HEK293 (cell line): ENCODE data around the gene HSD17B4.
"Not testable (repeated sequence)": the region's sequence is repeated elsewhere in the genome, so short reads cannot be mapped to it uniquely, and the experiment has no call there.

Experiments
- CTCF ChIA-PET: fragments of 350-600 bp; formaldehyde crosslinking; extraction: SDS; loops from one replicate; lab custom pipeline; 2021; ENCODE audit warnings: antibody characterized with exemption; lab: Yijun Ruan, JAX
- POLR2A ChIA-PET: fragments of 300-600 bp; formaldehyde crosslinking; extraction: SDS; loops from one replicate; lab custom pipeline; 2020; ENCODE audit warnings: antibody characterized with exemption, inconsistent platforms; lab: Yijun Ruan, JAX
- H3K27ac ChIP-seq: fragments of 200-500 bp; sonication (Bioruptor generic); 2 replicates; pipeline ENCODE4 v1.5.1; 2014; ENCODE audit warnings: low read depth, low read length, control low read depth, inconsistent platforms; ENCODE audit errors: extremely low read depth
- H3K36me3 ChIP-seq, 2 experiments: fragments of 200-500 bp in 1 of 2; sonication (Bioruptor generic) in 1 of 2; 1 replicate in 1 of 2; 2 replicates in 1 of 2; pipeline ENCODE4 v1.5.1; 2014 to 2017; ENCODE audit warnings: inconsistent platforms in 2 of 2, low read length in 2 of 2; ENCODE audit not compliant: control insufficient read depth in 2 of 2, insufficient read depth in 1 of 2
- H3K4me1 ChIP-seq: fragments of 200-500 bp; sonication (Bioruptor generic); 2 replicates; pipeline ENCODE4 v1.5.1; 2014; ENCODE audit warnings: mild to moderate bottlenecking, low read length, inconsistent platforms; ENCODE audit not compliant: control insufficient read depth, insufficient read depth
- H3K4me3 ChIP-seq: 2 replicates; pipeline ENCODE4 v1.5.1; 2011; ENCODE audit warnings: low read depth, mild to moderate bottlenecking, control low read depth, low read length, moderate library complexity
- H3K9me3 ChIP-seq: fragments of 200-500 bp; sonication (Bioruptor generic); 2 replicates; pipeline ENCODE4 v1.5.1; 2014; ENCODE audit warnings: low read depth, low read length, inconsistent platforms; ENCODE audit not compliant: control insufficient read depth, insufficient read depth
- ATF2 ChIP-seq: fragments of 450-650 bp; formaldehyde crosslinking; IDR thresholded peaks from 2 replicates; pipeline ENCODE4 v1.5.1; 2016; ENCODE audit warnings: missing biosample characterization, missing genetic modification characterization, low read depth
- GLIS1 ChIP-seq: fragments of 450-650 bp; formaldehyde crosslinking; IDR thresholded peaks from 2 replicates; pipeline ENCODE4 v1.5.1; 2016; ENCODE audit warnings: missing biosample characterization, missing genetic modification characterization
- SP2 ChIP-seq: fragments of 450-650 bp; formaldehyde crosslinking; IDR thresholded peaks from 2 replicates; pipeline ENCODE4 v1.5.1; 2016; ENCODE audit warnings: missing biosample characterization, missing genetic modification characterization
- SP7 ChIP-seq: fragments of 450-650 bp; formaldehyde crosslinking; IDR thresholded peaks from 2 replicates; pipeline ENCODE4 v1.5.1; 2016; ENCODE audit warnings: missing biosample characterization, missing genetic modification characterization
- WT1 ChIP-seq: fragments of 450-650 bp; formaldehyde crosslinking; IDR thresholded peaks from 2 replicates; pipeline ENCODE4 v1.5.1; 2016; ENCODE audit warnings: missing biosample characterization, missing genetic modification characterization
- YY2 ChIP-seq: fragments of 450-650 bp; formaldehyde crosslinking; IDR thresholded peaks from 2 replicates; pipeline ENCODE4 v1.5.1; 2016; ENCODE audit warnings: missing biosample characterization, missing genetic modification characterization
- ZNF10 ChIP-seq: fragments of 450-650 bp; formaldehyde crosslinking; IDR thresholded peaks from 2 replicates; pipeline ENCODE4 v1.5.1; 2017; ENCODE audit warnings: missing biosample characterization, missing genetic modification characterization
- ZNF239 ChIP-seq: fragments of 450-650 bp; formaldehyde crosslinking; IDR thresholded peaks from 2 replicates; pipeline ENCODE4 v1.5.1; 2016; ENCODE audit warnings: missing biosample characterization, missing genetic modification characterization
- ZNF354C ChIP-seq: fragments of 450-650 bp; formaldehyde crosslinking; IDR thresholded peaks from 2 replicates; pipeline ENCODE4 v1.5.1; 2016; ENCODE audit warnings: missing biosample characterization, missing genetic modification characterization, low read depth, borderline replicate concordance
- ZNF394 ChIP-seq: fragments of 450-650 bp; formaldehyde crosslinking; IDR thresholded peaks from 2 replicates; pipeline ENCODE4 v1.5.1; 2016; ENCODE audit warnings: missing biosample characterization, missing genetic modification characterization, mild to moderate bottlenecking, moderate library complexity, borderline replicate concordance
- ZNF585B ChIP-seq: fragments of 450-650 bp; formaldehyde crosslinking; IDR thresholded peaks from 2 replicates; pipeline ENCODE4 v1.5.1; 2016; ENCODE audit warnings: missing biosample characterization, missing genetic modification characterization
- ZNF629 ChIP-seq: fragments of 450-650 bp; formaldehyde crosslinking; IDR thresholded peaks from 2 replicates; pipeline ENCODE4 v1.5.1; 2017; ENCODE audit warnings: missing biosample characterization, missing genetic modification characterization
- ZNF660 ChIP-seq: fragments of 450-650 bp; IDR thresholded peaks from 2 replicates; pipeline ENCODE4 v1.5.1; 2018; ENCODE audit warnings: missing biosample characterization, mild to moderate bottlenecking, missing genetic modification characterization
- ZNF843 ChIP-seq: fragments of 450-650 bp; formaldehyde crosslinking; IDR thresholded peaks from 2 replicates; pipeline ENCODE4 v1.5.1; 2016; ENCODE audit warnings: missing biosample characterization, missing genetic modification characterization

HSD17B4 gene

GRCh38 chr5:119420169-119420568 is 32.1 kb upstream of the HSD17B4 start:
- Histone ChIP-seq H3K4me1 (peaks cover 5% of the 10 kb centered on the region; the same call in 1 of the 2 replicates), H3K36me3 (no peaks in the 10 kb centered on the region), H3K9me3 (no peaks in the 10 kb centered on the region), H3K27ac (no peak overlapping the region), H3K4me3 (no peak overlapping the region)
- no peak for TF ChIP-seq ZNF660
- peak; percentile 32 for TF ChIP-seq ZNF585B (tag by site-specific recombination)
- CTCF ChIA-PET = interaction anchor here (0.7 kb wide), 1 partner anchor 432 kb away, joined by 3 read pairs; no protein-coding TSS in a partner anchor
- POLR2A ChIA-PET = no interaction called here

GRCh38 chr5:119426057-119426456 is 26.2 kb upstream of the HSD17B4 start:
- Histone ChIP-seq H3K36me3 (no peaks in the 10 kb centered on the region), H3K27ac (no peak overlapping the region), H3K4me1 (no peaks in the 10 kb centered on the region), H3K9me3 (no peaks in the 10 kb centered on the region), H3K4me3 (no peak overlapping the region)
- POLR2A ChIA-PET = no interaction called here
- TF ChIP-seq ZNF843 (tag by site-specific recombination) (no peak), WT1 (tag by site-specific recombination) (no peak), ZNF239 (tag by site-specific recombination) (no peak), SP2 (tag by site-specific recombination) (no peak), GLIS1 (tag by site-specific recombination) (no peak), YY2 (tag by site-specific recombination) (no peak), ZNF10 (tag by site-specific recombination) (no peak), ATF2 (no peak)
- CTCF ChIA-PET = interaction anchor here (1.4 kb wide), 1 partner anchor 438 kb away, joined by 4 read pairs; no protein-coding TSS in a partner anchor

GRCh38 chr5:119427060-119427459 is 25.2 kb upstream of the HSD17B4 start:
- TF ChIP-seq ZNF629 (tag by site-specific recombination) (0 out of 2 replicates have a peak, but pooled peaks have one; percentile 23), ZNF394 (tag by site-specific recombination) (peak; percentile 94), ZNF354C (tag by site-specific recombination) (no peak), ATF2 (peak; percentile 58; the same call in 1 of the 2 replicates)
- Histone ChIP-seq H3K9me3 (no peaks in the 10 kb centered on the region), H3K4me1 (no peaks in the 10 kb centered on the region), H3K27ac (no peak overlapping the region), H3K4me3 (no peak overlapping the region), H3K36me3 (no peaks in the 10 kb centered on the region)
- POLR2A ChIA-PET = no interaction called here
- CTCF ChIA-PET = interaction anchor here (0.7 to 1.4 kb wide), 2 partner anchors 439 to 834 kb away, joined by 3 to 4 read pairs; no protein-coding TSS in a partner anchor

- 0 out of 2 replicates have a peak, but pooled peaks have one; percentile 23 for TF ChIP-seq SP7
- peak; percentile 40; the same call in 1 of the 2 replicates for TF ChIP-seq WT1 (tag by site-specific recombination)
- POLR2A ChIA-PET, CTCF ChIA-PET: not testable (repeated sequence)
Measured at GRCh38 chr5:119427596-119427995, 24.7 kb upstream of the HSD17B4 start.

More at GRCh38 chr5:119427596-119427995, 24.7 kb upstream of the HSD17B4 start:
- not testable (repeated sequence) for H3K4me3 ChIP-seq, H3K4me1 ChIP-seq, H3K27ac ChIP-seq, H3K36me3 ChIP-seq, H3K9me3 ChIP-seq
